MM.1S (cell line): ENCODE results near the gene IL11RA.

Experiments used
- DNase-seq: peaks from one replicate; pipeline ENCODE4 v3.0.0-alpha.2; 2015
- H2AFZ ChIP-seq: fragments of 300-600 bp; sonication (generic); 2 replicates; pipeline ENCODE4 v1.6.0; 2016; ENCODE audit warnings: antibody characterized with exemption, low read length
- H3F3A ChIP-seq: fragments of 300-600 bp; sonication (generic); 2 replicates; pipeline ENCODE4 v1.6.1; 2016; ENCODE audit warnings: mild to moderate bottlenecking, antibody characterized with exemption, low read length, moderate library complexity, mixed read lengths; ENCODE audit not compliant: insufficient read depth
- H3K27ac ChIP-seq: fragments of 300-600 bp; sonication (generic); 2 replicates; pipeline ENCODE4 v1.5.1; 2016; ENCODE audit warnings: mild to moderate bottlenecking, low read length
- H3K27me3 ChIP-seq: fragments of 300-600 bp; sonication (generic); replicated peaks from 2 replicates; pipeline ENCODE4 v1.6.0; 2016; ENCODE audit warnings: low read length; ENCODE audit not compliant: insufficient read depth
- H3K36me3 ChIP-seq: fragments of 300-600 bp; sonication (generic); replicated peaks from 2 replicates; pipeline ENCODE4 v1.6.1; 2016; ENCODE audit warnings: mild to moderate bottlenecking, low read length, mixed read lengths; ENCODE audit not compliant: insufficient read depth
- H3K4me1 ChIP-seq: fragments of 300-600 bp; sonication (generic); 2 replicates; pipeline ENCODE4 v1.6.1; 2016; ENCODE audit warnings: low read length, mixed read lengths
- H3K4me2 ChIP-seq: fragments of 300-600 bp; sonication (generic); 2 replicates; pipeline ENCODE4 v1.6.0; 2016; ENCODE audit warnings: low read depth, low read length
- H3K4me3 ChIP-seq: fragments of 300-600 bp; sonication (generic); 2 replicates; pipeline ENCODE4 v1.5.1; 2016; ENCODE audit warnings: low read length, mixed read lengths
- H3K79me2 ChIP-seq: fragments of 300-600 bp; sonication (generic); 2 replicates; pipeline ENCODE4 v1.6.1; 2016; ENCODE audit warnings: mixed run types, low read length, mixed read lengths
- H3K9ac ChIP-seq: fragments of 300-600 bp; sonication (generic); 2 replicates; pipeline ENCODE4 v1.6.1; 2016; ENCODE audit warnings: low read length, mixed read lengths
- H3K9me2 ChIP-seq: fragments of 300-600 bp; sonication (generic); replicated peaks from 2 replicates; pipeline ENCODE4 v1.6.1; 2016; ENCODE audit warnings: mild to moderate bottlenecking, low read length, mixed read lengths; ENCODE audit not compliant: insufficient read depth
- H3K9me3 ChIP-seq: fragments of 300-600 bp; sonication (generic); replicated peaks from 2 replicates; pipeline ENCODE4 v1.6.1; 2016; ENCODE audit warnings: mild to moderate bottlenecking, low read length, mixed read lengths; ENCODE audit not compliant: insufficient read depth
- H4K20me1 ChIP-seq: fragments of 300-600 bp; sonication (generic); 2 replicates; pipeline ENCODE4 v1.6.1; 2016; ENCODE audit warnings: mild to moderate bottlenecking, low read length, moderate library complexity, mixed read lengths; ENCODE audit not compliant: insufficient read depth
- CTCF ChIP-seq: fragments of 300-600 bp; sonication (generic); IDR thresholded peaks from 2 replicates; pipeline ENCODE4 v1.5.1; 2016; ENCODE audit warnings: antibody characterized with exemption, low read length, mixed read lengths
- EZH2 ChIP-seq: fragments of 300-600 bp; sonication (generic); optimal IDR thresholded peaks from 2 replicates; pipeline ENCODE3; 2017; ENCODE audit warnings: low read depth, mild to moderate bottlenecking, antibody characterized with exemption, low read length, mixed read lengths
- EZH2phosphoT487 ChIP-seq: fragments of 300-600 bp; sonication (generic); IDR thresholded peaks from 2 replicates; pipeline ENCODE4 v1.6.1; 2018; ENCODE audit warnings: antibody characterized with exemption, low read length

IL11RA gene

DNA sequence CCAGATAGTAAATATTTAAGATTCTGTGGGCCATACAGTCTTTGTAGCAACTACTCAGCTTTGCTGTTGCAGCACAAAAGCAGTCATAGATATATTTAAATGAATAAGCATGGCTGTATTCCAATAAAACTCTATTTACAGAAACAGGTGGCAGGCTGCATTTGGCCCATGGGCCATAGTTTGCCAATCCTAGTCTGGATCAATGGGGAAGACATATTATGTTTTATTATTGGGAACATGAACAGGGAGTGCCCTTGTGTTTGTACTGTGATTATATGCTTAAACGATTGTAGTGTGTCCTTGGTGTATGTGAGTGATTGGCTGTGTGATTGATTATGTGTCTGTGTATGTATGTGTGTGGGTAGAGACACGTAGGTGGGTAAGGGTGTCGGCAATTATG is 22.5 kb downstream of the IL11RA start:
- no peaks in the 10 kb centered on the region for H3K27me3 ChIP-seq
- no peaks in the 10 kb centered on the region for H3K9me2 ChIP-seq
- DNase-seq, result no peak
- no peak overlapping the region for H3K4me3 ChIP-seq
- H3K4me2 ChIP-seq, result no peak overlapping the region
- H3K9me3 ChIP-seq, result no peaks in the 10 kb centered on the region
- no peaks in the 10 kb centered on the region for H3K79me2 ChIP-seq
- no peak for TF ChIP-seq EZH2phosphoT487
- TF ChIP-seq CTCF, result no peak
- TF ChIP-seq EZH2, result no peak
- H3F3A ChIP-seq, result no peaks in the 10 kb centered on the region
- H3K36me3 ChIP-seq, result no peaks in the 10 kb centered on the region
- H3K9ac ChIP-seq, result no peak overlapping the region
- H4K20me1 ChIP-seq, result no peaks in the 10 kb centered on the region
- no peaks in the 10 kb centered on the region for H3K4me1 ChIP-seq
- no peak overlapping the region for H2AFZ ChIP-seq
- no peak overlapping the region for H3K27ac ChIP-seq

DNA sequence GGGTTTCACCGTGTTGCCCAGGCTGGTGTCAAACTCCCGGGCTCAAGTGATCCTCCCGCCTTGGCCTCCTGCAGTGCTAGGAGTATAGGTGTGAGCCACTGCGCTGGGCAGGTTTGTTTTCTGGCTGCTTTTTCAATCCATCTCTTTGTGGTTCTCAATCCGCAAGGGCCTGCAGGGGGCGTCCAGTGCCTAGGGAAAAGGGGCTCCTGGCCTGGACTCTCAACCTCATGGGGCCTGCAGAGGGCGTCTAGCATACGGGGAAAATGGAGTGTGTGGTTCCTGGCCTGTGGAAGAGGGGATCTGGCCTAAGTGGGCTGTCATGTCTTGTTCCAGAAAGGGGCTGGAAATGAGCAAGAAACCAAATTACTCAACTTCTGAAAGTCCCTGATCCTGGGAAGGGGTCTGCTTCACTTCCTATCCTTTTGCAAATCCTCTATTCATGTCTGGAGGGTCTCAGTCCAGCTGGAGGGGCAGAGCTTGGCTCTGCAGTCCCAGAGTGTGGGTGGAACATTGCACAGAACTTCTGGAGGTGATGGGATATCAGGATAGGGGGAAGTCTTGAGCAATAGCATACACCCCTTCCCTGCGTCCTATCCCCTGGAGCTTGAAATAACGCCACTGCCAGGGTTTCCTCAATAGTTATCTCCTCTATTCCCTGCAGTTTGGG is 23.2 kb downstream of the IL11RA start:
- no peaks in the 10 kb centered on the region for H3K9me2 ChIP-seq
- no peaks in the 10 kb centered on the region for H4K20me1 ChIP-seq
- H3K27me3 ChIP-seq, result no peaks in the 10 kb centered on the region
- peak; percentile 67 for DNase-seq
- no peaks in the 10 kb centered on the region for H3K4me1 ChIP-seq
- H3K9me3 ChIP-seq, result no peaks in the 10 kb centered on the region
- H3F3A ChIP-seq, result no peaks in the 10 kb centered on the region
- H3K36me3 ChIP-seq, result no peaks in the 10 kb centered on the region
- no peaks in the 10 kb centered on the region for H3K79me2 ChIP-seq
- H3K4me3 ChIP-seq, result no peak overlapping the region
- H3K27ac ChIP-seq, result no peak overlapping the region
- no peak overlapping the region for H3K9ac ChIP-seq
- H3K4me2 ChIP-seq, result no peak overlapping the region
- H2AFZ ChIP-seq, result no peak overlapping the region
- TF ChIP-seq EZH2, result no peak
- peak; percentile 73 for TF ChIP-seq CTCF

GRCh38 chr9:34675869-34676268 is 23.9 kb downstream of the IL11RA start:
- no peaks in the 10 kb centered on the region for H4K20me1 ChIP-seq
- no peak overlapping the region for H3K27ac ChIP-seq
- H3K9me3 ChIP-seq, result no peaks in the 10 kb centered on the region

More at GRCh38 chr9:34675869-34676268, 23.9 kb downstream of the IL11RA start:
- no peaks in the 10 kb centered on the region for H3K9me2 ChIP-seq
- no peak overlapping the region for H3K4me3 ChIP-seq
- no peak overlapping the region for H2AFZ ChIP-seq
- H3K4me2 ChIP-seq, result no peak overlapping the region
- no peak overlapping the region for H3K9ac ChIP-seq
- DNase-seq, result no peak
- H3K36me3 ChIP-seq, result no peaks in the 10 kb centered on the region
- H3K27me3 ChIP-seq, result no peaks in the 10 kb centered on the region
- no peaks in the 10 kb centered on the region for H3K79me2 ChIP-seq
- no peaks in the 10 kb centered on the region for H3K4me1 ChIP-seq
- H3F3A ChIP-seq, result no peaks in the 10 kb centered on the region
- TF ChIP-seq CTCF (no peak), EZH2phosphoT487 (no peak), EZH2 (no peak)
